GM21529 (cell line): ENCODE results near the gene MAU2.

Source experiments
- ATAC-seq: cut with Tn5 transposase; IDR thresholded peaks from one replicate; pipeline ENCODE4 v1.9.1; 2021; ENCODE audit not compliant: unreplicated experiment

MAU2 gene

DNA sequence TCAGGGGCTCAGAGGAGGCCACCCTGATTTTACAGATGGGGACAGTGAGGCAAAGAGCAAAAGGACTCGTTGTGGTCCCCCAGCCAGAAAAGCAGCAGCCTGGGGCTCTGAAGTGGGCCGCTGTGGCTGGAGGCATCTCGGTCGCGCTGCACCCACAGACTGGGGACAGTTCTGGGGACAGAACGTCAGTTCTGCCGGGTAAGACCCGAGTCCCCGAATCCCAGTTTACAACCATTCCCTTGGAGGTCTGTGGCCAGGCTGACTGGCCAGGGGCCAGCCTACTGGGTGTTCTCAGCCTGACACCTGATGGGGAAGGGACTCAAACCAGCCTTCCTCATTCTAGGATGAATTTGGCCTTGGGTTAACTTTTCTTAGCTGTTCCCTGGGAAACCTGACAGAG is 14.4 kb upstream of the MAU2 start:
- ATAC-seq, result no peak

GRCh38 chr19:19308373-19308772 is 12.3 kb upstream of the MAU2 start:
- no peak for ATAC-seq

GRCh38 chr19:19315444-19315843 is 5.2 kb upstream of the MAU2 start:
- ATAC-seq, result no peak

GRCh38 chr19:19316082-19316481 is 4.5 kb upstream of the MAU2 start:
- no peak for ATAC-seq

GRCh38 chr19:19319732-19320360 is 783 bp upstream of the MAU2 start:
- no peak for ATAC-seq

DNA sequence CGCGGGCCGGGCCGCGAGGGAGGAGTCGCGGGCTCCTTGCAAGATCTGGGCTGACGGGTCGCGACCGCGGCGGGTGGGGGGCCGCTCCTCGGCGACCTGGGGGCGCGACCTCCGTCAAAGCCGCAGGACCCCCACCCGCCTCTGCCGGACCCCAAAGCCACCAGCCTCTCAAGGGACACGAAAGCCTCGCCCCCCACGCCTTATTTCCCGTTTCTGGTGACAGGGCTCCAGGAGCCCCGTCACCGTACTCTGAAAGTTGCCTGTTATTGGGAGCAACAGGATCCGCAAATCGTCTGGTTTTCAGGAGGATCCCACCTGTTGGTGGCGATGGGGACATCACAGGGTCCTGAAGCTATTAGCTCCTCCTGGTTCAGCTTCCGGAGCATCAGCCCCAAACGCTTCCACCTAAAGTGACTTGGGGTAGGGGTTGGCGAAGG is 530 bp downstream of the MAU2 start:
- no peak for ATAC-seq

- ATAC-seq, result no peak
These were observed 3.6 kb downstream of the MAU2 start for GRCh38 chr19:19324059-19324770.

GRCh38 chr19:19327672-19328071 is 7.0 kb downstream of the MAU2 start:
- ATAC-seq, result no peak

GRCh38 chr19:19329126-19329525 is 8.5 kb downstream of the MAU2 start:
- ATAC-seq, result no peak

GRCh38 chr19:19334063-19334988 is 13.7 kb downstream of the MAU2 start:
- ATAC-seq, result no peak

DNA sequence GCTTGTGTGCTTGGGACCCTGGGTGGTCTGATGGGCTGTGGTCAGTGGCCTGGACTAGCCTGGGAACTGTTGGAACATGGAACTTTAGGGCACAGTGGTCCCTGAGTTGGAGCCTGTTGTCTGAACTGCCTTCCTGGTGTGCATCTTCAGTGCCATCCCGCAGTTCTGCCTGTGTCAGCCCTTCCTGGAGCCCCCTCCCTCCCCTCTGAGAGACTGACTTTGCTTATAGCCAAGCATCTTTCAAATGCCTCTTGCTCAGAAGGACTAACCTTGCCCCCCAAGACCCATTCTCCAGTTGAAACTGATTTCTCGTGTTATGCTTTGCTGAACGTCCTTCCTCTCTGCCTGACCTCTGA is 14.3 kb downstream of the MAU2 start:
- ATAC-seq, result no peak

- ATAC-seq, result no peak
These were observed 15.0 kb downstream of the MAU2 start for GRCh38 chr19:19335408-19336158.

DNA sequence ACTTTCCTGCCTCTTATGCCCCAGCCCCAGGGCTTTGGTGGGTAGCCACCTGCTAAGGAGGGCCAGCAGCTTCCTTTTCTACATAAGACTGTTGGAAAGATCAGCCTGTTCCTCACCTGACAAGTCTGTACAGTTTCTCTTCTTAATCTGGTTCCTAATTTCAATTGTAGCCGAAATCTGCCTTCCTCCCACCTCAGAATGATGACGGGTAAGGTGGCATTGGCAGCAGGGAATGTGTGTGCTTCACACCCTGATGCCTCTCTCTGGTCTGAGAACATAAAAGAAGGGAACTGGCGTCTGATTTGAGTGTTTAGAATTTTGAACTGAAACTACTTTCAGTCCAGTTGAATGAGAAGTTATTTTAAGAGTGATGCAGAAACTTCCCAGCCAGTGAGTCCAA is 16.0 kb downstream of the MAU2 start:
- no peak for ATAC-seq

DNA sequence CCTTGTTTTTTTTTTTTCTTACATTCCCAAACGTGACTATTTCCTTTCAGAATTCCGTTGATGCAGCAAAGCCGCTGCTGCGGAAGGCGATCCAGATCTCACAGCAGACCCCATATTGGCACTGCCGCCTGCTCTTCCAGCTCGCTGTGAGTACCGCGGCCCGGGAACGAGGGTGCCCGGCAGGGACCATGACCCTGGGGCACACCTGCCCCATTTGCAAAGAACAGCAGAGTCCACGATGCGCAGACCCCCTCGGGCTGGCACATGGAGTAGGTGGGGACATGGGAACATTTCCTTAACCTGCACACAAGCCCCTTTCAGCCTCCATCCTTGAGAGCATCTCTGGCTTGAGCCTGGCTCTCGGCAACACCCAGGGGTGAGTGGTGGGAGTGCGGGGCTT is 16.5 kb downstream of the MAU2 start:
- no peak for ATAC-seq

DNA sequence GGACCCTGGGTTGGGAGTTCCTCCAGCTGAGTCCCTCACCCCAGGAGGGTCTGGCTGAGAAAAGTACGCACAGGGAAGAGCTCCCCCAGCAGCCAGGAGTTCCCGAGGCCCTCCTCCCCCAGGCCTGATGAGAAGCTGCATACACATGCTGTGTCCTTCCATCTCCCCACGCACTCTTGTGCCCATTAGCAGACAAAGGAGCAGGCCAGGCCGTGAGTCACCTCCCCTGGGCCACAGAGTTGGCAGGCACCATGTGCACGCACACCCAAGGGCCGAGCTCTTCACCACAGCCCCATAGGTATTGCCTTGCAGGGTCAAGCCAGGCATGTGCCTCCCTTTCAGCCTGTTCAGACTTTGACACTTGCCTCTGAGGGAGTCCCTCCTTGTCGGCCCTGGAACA is 17.5 kb downstream of the MAU2 start:
- no peak for ATAC-seq

GRCh38 chr19:19341026-19341425 is 20.4 kb downstream of the MAU2 start:
- ATAC-seq, result no peak

GRCh38 chr19:19342086-19343015 is 21.7 kb downstream of the MAU2 start:
- ATAC-seq, result no peak

DNA sequence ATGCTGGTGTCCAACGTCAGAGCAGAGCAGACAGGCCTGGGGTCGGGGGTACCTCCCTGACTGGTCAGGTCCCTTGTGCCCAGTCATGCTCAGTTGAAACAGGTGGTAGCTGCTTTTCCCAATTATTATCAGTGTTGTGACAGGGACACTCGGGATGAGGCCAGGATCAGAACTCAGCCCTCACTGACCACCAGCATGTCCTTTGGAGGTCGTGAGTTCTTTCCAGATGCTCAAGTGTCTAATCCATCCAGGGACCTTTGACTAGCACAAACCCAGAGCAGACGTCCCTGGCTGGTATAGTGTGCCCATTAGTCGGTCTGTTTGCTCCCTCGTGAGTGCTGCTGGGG is 22.4 kb downstream of the MAU2 start:
- no peak for ATAC-seq

GRCh38 chr19:19343762-19344161 is 23.1 kb downstream of the MAU2 start:
- ATAC-seq, result no peak

- no peak for ATAC-seq
These were observed 24.6 kb downstream of the MAU2 start for GRCh38 chr19:19345232-19345631.
